OCI-M2 (cell line): ENCODE results near the gene NLRP6.
"Not testable (repeated sequence)": the region's sequence is repeated elsewhere in the genome, so short reads cannot be mapped to it uniquely, and the experiment has no call there.

Experiments used
- DNase-seq: peaks from one replicate; lab custom pipeline; 2025; ENCODE audit not compliant: unreplicated experiment; lab: John Stamatoyannopoulos, UW

The NLRP6 gene

GRCh38 chr11:281486-282161, 3.4 kb downstream of the NLRP6 start:
- no peak for DNase-seq

- DNase-seq, result no peak
These were observed 4.0 kb downstream of the NLRP6 start for GRCh38 chr11:282171-282570.

- DNase-seq, result no peak
These were observed 4.6 kb downstream of the NLRP6 start for GRCh38 chr11:282630-283360.

GRCh38 chr11:283405-284104, 5.3 kb downstream of the NLRP6 start:
- DNase-seq, result no peak

- no peak for DNase-seq
These were observed 6.2 kb downstream of the NLRP6 start for GRCh38 chr11:284105-285020.

- no peak for DNase-seq
These were observed 7.0 kb downstream of the NLRP6 start for GRCh38 chr11:285021-285893.

GRCh38 chr11:285894-286220, 7.7 kb downstream of the NLRP6 start:
- no peak for DNase-seq

GRCh38 chr11:286977-287820, 9.0 kb downstream of the NLRP6 start:
- not testable (repeated sequence) for DNase-seq

GRCh38 chr11:287821-288477, 9.7 kb downstream of the NLRP6 start:
- DNase-seq, result no peak

- no peak for DNase-seq
These were observed 10.5 kb downstream of the NLRP6 start, which contains the start of gene PGGHG for GRCh38 chr11:288478-289397. PGGHG (plus strand) TSS chr11:289126; CDS start chr11:289817, 691 bp downstream.

GRCh38 chr11:289398-289711, 11.1 kb downstream of the NLRP6 start:
- DNase-seq, result no peak

GRCh38 chr11:289712-290620, 11.8 kb downstream of the NLRP6 start:
- DNase-seq, result no peak

GRCh38 chr11:290621-291231, 12.5 kb downstream of the NLRP6 start:
- DNase-seq, result no peak

- DNase-seq, result no peak
These were observed 13.3 kb downstream of the NLRP6 start for GRCh38 chr11:291281-292210.
